Measurements from ENCODE around the gene BOLA1.

GRCh38 chr1:149887456-149888246, 11.7 kb upstream of the BOLA1 start:
- TF ChIP-seq EP300 (IDR thresholded peaks at IDR 0.05; ENCODE audit: borderline replicate concordance) (peak; percentile 52; the same call in 1 of the 2 replicates), TAF1 (IDR thresholded peaks at IDR 0.05; ENCODE audit: low read depth) (peak; percentile 58), USF1 (IDR thresholded peaks at IDR 0.05) (no peak), CEBPB (IDR thresholded peaks at IDR 0.05) (peak; percentile 67), NFIC (IDR thresholded peaks at IDR 0.05) (no peak), TCF12 (IDR thresholded peaks at IDR 0.05; ENCODE audit: low read depth) (no peak; the same call in 1 of the 2 replicates), FOXM1 (IDR thresholded peaks at IDR 0.05; ENCODE audit: borderline replicate concordance, low read depth) (no peak), TEAD4 (IDR thresholded peaks at IDR 0.05) (peak; percentile 42; the same call in 1 of the 2 replicates), YY1 (IDR thresholded peaks at IDR 0.05; ENCODE audit: low read depth) (peak; percentile 45; the same call in 1 of the 2 replicates)
- TF ChIP-seq, protein P1, sequence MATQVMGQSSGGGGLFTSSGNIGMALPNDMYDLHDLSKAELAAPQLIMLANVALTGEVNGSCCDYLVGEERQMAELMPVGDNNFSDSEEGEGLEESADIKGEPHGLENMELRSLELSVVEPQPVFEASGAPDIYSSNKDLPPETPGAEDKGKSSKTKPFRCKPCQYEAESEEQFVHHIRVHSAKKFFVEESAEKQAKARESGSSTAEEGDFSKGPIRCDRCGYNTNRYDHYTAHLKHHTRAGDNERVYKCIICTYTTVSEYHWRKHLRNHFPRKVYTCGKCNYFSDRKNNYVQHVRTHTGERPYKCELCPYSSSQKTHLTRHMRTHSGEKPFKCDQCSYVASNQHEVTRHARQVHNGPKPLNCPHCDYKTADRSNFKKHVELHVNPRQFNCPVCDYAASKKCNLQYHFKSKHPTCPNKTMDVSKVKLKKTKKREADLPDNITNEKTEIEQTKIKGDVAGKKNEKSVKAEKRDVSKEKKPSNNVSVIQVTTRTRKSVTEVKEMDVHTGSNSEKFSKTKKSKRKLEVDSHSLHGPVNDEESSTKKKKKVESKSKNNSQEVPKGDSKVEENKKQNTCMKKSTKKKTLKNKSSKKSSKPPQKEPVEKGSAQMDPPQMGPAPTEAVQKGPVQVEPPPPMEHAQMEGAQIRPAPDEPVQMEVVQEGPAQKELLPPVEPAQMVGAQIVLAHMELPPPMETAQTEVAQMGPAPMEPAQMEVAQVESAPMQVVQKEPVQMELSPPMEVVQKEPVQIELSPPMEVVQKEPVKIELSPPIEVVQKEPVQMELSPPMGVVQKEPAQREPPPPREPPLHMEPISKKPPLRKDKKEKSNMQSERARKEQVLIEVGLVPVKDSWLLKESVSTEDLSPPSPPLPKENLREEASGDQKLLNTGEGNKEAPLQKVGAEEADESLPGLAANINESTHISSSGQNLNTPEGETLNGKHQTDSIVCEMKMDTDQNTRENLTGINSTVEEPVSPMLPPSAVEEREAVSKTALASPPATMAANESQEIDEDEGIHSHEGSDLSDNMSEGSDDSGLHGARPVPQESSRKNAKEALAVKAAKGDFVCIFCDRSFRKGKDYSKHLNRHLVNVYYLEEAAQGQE (IDR thresholded peaks at IDR 0.05; ENCODE audit: low read depth), result no peak
- TF ChIP-seq, protein P2, sequence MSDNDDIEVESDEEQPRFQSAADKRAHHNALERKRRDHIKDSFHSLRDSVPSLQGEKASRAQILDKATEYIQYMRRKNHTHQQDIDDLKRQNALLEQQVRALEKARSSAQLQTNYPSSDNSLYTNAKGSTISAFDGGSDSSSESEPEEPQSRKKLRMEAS (IDR thresholded peaks at IDR 0.05), result no peak; the same call in none of the 2 replicates
